HCT116 (cell line): ENCODE results near the gene SLC50A1.

Experiments used
- ELF1 ChIP-seq: IDR thresholded peaks from 2 replicates; pipeline ENCODE4 v1.6.1; 2012; ENCODE audit warnings: low read depth, borderline replicate concordance
- EZH2 ChIP-seq: fragments of 200-600 bp; sonication (generic); IDR thresholded peaks from 2 replicates; pipeline ENCODE4 v1.6.1; 2017; ENCODE audit warnings: antibody characterized with exemption, mixed run types
- EZH2phosphoT487 ChIP-seq: fragments of 200-600 bp; IDR thresholded peaks from 2 replicates; pipeline ENCODE4 v1.6.1; 2018; ENCODE audit warnings: antibody characterized with exemption, borderline replicate concordance
- POLR2A ChIP-seq: IDR thresholded peaks from 2 replicates; pipeline ENCODE4 v1.7.0; 2011; ENCODE audit warnings: borderline replicate concordance; ENCODE audit not compliant: insufficient read depth, insufficient read length; ENCODE audit errors: extremely low read depth
- RAD21 ChIP-seq: IDR thresholded peaks from 2 replicates; pipeline ENCODE4 v1.6.1; 2012; ENCODE audit warnings: low read depth, mild to moderate bottlenecking
- TF ChIP-seq, protein P1 (sequence below), 3 experiments: fragments of 200-600 bp in 1 of 3; sonication (generic) in 1 of 3; IDR thresholded peaks in 2 of 3; conservative IDR thresholded peaks in 1 of 3; 2 replicates each; pipeline ENCODE4 v1.5.1; 2012 to 2017; ENCODE audit warnings: low read depth in 2 of 3, low read length in 2 of 3, antibody characterized with exemption in 1 of 3, borderline replicate concordance in 1 of 3, control low read depth in 1 of 3, mild to moderate bottlenecking in 1 of 3, mixed read lengths in 1 of 3, mixed run types in 1 of 3, moderate library complexity in 1 of 3; ENCODE audit not compliant: insufficient read depth in 1 of 3
- TF ChIP-seq, protein P2 (sequence below): IDR thresholded peaks from 2 replicates; pipeline ENCODE4 v1.6.1; 2012
- TF ChIP-seq, protein P3 (sequence below): IDR thresholded peaks from 2 replicates; pipeline ENCODE4 v1.6.1; 2011; ENCODE audit warnings: mild to moderate bottlenecking, low read length, moderate library complexity; ENCODE audit not compliant: insufficient replicate concordance; ENCODE audit errors: extremely low read depth
- TF ChIP-seq, protein P4 (sequence below): IDR thresholded peaks from 2 replicates; pipeline ENCODE4 v1.6.1; 2012; ENCODE audit warnings: low read depth

DNA sequence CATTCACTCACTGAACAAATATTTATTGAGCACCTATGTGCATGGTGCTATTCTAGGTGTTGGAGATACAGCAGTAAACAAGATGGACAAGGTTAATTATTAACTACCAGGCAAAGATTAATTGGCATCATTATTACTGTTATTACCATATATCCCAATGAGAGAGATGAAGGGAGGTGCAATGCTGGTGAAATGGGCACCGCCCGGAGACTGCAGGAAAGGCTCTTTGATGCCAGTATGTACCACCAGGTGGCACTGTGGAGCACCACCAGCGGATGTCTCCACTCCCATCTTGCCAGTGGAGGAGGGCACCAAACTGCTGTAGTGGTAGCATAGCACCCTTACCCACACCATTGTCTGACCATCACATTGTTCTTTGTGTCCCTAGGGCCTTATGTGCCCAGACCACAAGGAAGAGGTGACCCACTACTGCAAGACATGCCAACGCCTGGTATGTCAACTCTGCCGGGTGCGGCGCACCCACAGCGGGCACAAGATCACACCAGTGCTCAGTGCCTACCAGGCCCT, 41.0 kb downstream of the SLC50A1 start:
- TF ChIP-seq, protein P1, sequence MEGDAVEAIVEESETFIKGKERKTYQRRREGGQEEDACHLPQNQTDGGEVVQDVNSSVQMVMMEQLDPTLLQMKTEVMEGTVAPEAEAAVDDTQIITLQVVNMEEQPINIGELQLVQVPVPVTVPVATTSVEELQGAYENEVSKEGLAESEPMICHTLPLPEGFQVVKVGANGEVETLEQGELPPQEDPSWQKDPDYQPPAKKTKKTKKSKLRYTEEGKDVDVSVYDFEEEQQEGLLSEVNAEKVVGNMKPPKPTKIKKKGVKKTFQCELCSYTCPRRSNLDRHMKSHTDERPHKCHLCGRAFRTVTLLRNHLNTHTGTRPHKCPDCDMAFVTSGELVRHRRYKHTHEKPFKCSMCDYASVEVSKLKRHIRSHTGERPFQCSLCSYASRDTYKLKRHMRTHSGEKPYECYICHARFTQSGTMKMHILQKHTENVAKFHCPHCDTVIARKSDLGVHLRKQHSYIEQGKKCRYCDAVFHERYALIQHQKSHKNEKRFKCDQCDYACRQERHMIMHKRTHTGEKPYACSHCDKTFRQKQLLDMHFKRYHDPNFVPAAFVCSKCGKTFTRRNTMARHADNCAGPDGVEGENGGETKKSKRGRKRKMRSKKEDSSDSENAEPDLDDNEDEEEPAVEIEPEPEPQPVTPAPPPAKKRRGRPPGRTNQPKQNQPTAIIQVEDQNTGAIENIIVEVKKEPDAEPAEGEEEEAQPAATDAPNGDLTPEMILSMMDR (IDR thresholded peaks at IDR 0.05 in 2 of 3, conservative IDR thresholded peaks at IDR 0.05 in 1 of 3; ENCODE audit: borderline replicate concordance in 1 of 3, insufficient read depth in 1 of 3, low read depth in 2 of 3, low read length in 2 of 3): peak in 2 of 3 experiments; percentile 93 to 94; a peak in 4 of 6 replicates
- TF ChIP-seq RAD21: no peak
- TF ChIP-seq ELF1: no peak
- TF ChIP-seq, protein P2, sequence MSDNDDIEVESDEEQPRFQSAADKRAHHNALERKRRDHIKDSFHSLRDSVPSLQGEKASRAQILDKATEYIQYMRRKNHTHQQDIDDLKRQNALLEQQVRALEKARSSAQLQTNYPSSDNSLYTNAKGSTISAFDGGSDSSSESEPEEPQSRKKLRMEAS: no peak
- TF ChIP-seq EZH2: no peak
- TF ChIP-seq EZH2phosphoT487: no peak
- TF ChIP-seq POLR2A: no peak
- TF ChIP-seq, protein P3, sequence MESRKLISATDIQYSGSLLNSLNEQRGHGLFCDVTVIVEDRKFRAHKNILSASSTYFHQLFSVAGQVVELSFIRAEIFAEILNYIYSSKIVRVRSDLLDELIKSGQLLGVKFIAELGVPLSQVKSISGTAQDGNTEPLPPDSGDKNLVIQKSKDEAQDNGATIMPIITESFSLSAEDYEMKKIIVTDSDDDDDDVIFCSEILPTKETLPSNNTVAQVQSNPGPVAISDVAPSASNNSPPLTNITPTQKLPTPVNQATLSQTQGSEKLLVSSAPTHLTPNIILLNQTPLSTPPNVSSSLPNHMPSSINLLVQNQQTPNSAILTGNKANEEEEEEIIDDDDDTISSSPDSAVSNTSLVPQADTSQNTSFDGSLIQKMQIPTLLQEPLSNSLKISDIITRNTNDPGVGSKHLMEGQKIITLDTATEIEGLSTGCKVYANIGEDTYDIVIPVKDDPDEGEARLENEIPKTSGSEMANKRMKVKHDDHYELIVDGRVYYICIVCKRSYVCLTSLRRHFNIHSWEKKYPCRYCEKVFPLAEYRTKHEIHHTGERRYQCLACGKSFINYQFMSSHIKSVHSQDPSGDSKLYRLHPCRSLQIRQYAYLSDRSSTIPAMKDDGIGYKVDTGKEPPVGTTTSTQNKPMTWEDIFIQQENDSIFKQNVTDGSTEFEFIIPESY: no peak
- TF ChIP-seq, protein P4, sequence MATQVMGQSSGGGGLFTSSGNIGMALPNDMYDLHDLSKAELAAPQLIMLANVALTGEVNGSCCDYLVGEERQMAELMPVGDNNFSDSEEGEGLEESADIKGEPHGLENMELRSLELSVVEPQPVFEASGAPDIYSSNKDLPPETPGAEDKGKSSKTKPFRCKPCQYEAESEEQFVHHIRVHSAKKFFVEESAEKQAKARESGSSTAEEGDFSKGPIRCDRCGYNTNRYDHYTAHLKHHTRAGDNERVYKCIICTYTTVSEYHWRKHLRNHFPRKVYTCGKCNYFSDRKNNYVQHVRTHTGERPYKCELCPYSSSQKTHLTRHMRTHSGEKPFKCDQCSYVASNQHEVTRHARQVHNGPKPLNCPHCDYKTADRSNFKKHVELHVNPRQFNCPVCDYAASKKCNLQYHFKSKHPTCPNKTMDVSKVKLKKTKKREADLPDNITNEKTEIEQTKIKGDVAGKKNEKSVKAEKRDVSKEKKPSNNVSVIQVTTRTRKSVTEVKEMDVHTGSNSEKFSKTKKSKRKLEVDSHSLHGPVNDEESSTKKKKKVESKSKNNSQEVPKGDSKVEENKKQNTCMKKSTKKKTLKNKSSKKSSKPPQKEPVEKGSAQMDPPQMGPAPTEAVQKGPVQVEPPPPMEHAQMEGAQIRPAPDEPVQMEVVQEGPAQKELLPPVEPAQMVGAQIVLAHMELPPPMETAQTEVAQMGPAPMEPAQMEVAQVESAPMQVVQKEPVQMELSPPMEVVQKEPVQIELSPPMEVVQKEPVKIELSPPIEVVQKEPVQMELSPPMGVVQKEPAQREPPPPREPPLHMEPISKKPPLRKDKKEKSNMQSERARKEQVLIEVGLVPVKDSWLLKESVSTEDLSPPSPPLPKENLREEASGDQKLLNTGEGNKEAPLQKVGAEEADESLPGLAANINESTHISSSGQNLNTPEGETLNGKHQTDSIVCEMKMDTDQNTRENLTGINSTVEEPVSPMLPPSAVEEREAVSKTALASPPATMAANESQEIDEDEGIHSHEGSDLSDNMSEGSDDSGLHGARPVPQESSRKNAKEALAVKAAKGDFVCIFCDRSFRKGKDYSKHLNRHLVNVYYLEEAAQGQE: no peak
